Keratinocyte (primary cell): ENCODE results near the gene MIX23. TPM values are rescaled to one million over a fixed set of nuclear protein-coding genes. Genes with fewer than 3 reads are reported as not detected.

Experiments
- DNase-seq: peaks from one replicate; pipeline ENCODE4 v3.0.0-alpha.2; 2011; ENCODE audit warnings: low read depth, missing footprints, low spot score
- FAIRE-seq: peaks from 2 replicates; lab custom pipeline; 2011; peaks lifted over from hg19 to GRCh38; lab: Jason Lieb, UNC
- H2AFZ ChIP-seq: 2 replicates; pipeline ENCODE4 v1.6.0; 2012; ENCODE audit warnings: low read length, control low read depth, inconsistent platforms; ENCODE audit not compliant: control insufficient read depth
- H3K27ac ChIP-seq: 2 replicates; pipeline ENCODE4 v1.5.1; 2011; ENCODE audit warnings: low read length; ENCODE audit not compliant: control insufficient read depth, insufficient read depth
- H3K27me3 ChIP-seq: 3 replicates; pipeline ENCODE4 v1.6.0; 2011; ENCODE audit warnings: low read length; ENCODE audit not compliant: control insufficient read depth, insufficient read depth; ENCODE audit errors: extremely low read depth
- H3K36me3 ChIP-seq, 2 experiments: 2 replicates in 1 of 2; 3 replicates in 1 of 2; pipeline ENCODE4 v1.5.1; 2011; ENCODE audit warnings: low read length in 2 of 2, mild to moderate bottlenecking in 1 of 2; ENCODE audit not compliant: control insufficient read depth in 2 of 2, insufficient read depth in 2 of 2; ENCODE audit errors: extremely low read depth in 1 of 2
- H3K4me1 ChIP-seq: 3 replicates; pipeline ENCODE4 v1.5.1; 2011; ENCODE audit warnings: low read length; ENCODE audit not compliant: control insufficient read depth, insufficient read depth; ENCODE audit errors: extremely low read depth
- H3K4me2 ChIP-seq: 3 replicates; pipeline ENCODE4 v1.6.0; 2011; ENCODE audit warnings: low read depth, low read length; ENCODE audit not compliant: control insufficient read depth, insufficient read depth; ENCODE audit errors: extremely low read depth
- H3K4me3 ChIP-seq, 3 experiments: fragments of 200-600 bp in 1 of 3; sonication (generic) in 1 of 3; 2 replicates in 2 of 3; 3 replicates in 1 of 3; pipeline ENCODE4 v1.5.1; 2011 to 2016; ENCODE audit warnings: low read length in 3 of 3, mild to moderate bottlenecking in 3 of 3, control low read depth in 2 of 3, inconsistent platforms in 1 of 3, low read depth in 1 of 3, mixed read lengths in 1 of 3, mixed run types in 1 of 3, moderate library complexity in 1 of 3; ENCODE audit not compliant: control insufficient read depth in 2 of 3, insufficient read depth in 2 of 3; ENCODE audit errors: extremely low read depth in 1 of 3
- H3K79me2 ChIP-seq: 2 replicates; pipeline ENCODE4 v1.6.0; 2012; ENCODE audit warnings: low read length; ENCODE audit not compliant: control insufficient read depth, insufficient read depth
- H3K9ac ChIP-seq: 3 replicates; pipeline ENCODE4 v1.6.0; 2011; ENCODE audit warnings: low read length; ENCODE audit not compliant: control insufficient read depth, insufficient read depth; ENCODE audit errors: extremely low read depth
- H3K9me1 ChIP-seq: 3 replicates; pipeline ENCODE4 v1.6.0; 2011; ENCODE audit warnings: low read length; ENCODE audit not compliant: control insufficient read depth, insufficient read depth; ENCODE audit errors: extremely low read depth
- H3K9me3 ChIP-seq: 2 replicates; pipeline ENCODE4 v1.5.1; 2012; ENCODE audit warnings: low read depth, low read length; ENCODE audit not compliant: control insufficient read depth
- H4K20me1 ChIP-seq: 3 replicates; pipeline ENCODE4 v1.6.0; 2011; ENCODE audit warnings: low read length; ENCODE audit not compliant: control insufficient read depth, insufficient read depth; ENCODE audit errors: extremely low read depth
- CTCF ChIP-seq, 3 experiments: IDR thresholded peaks in 1 of 3; conservative IDR thresholded peaks in 1 of 3; optimal IDR thresholded peaks in 1 of 3; 2 replicates in 2 of 3; 3 replicates in 1 of 3; pipeline versions ENCODE3 to v1.5.1; 2011; ENCODE audit warnings: low read length in 3 of 3, mild to moderate bottlenecking in 3 of 3, moderate library complexity in 2 of 3, control low read depth in 1 of 3, inconsistent platforms in 1 of 3; ENCODE audit not compliant: insufficient read depth in 2 of 3; ENCODE audit errors: extremely low read depth in 1 of 3
- EZH2 ChIP-seq: IDR thresholded peaks from one replicate; pipeline ENCODE4 v1.6.1; 2012; ENCODE audit warnings: inconsistent platforms, mild to moderate bottlenecking, low read length, moderate library complexity
- dilution Hi-C: fragments of 300-500 bp; cut with MboI; formaldehyde crosslinking; loops from one replicate; pipeline ENCODE4 v1.7.0; 2020; ENCODE audit warnings: low sequenced_read_pairs; ENCODE audit not compliant: extremely low pct_ligation_motif_present
- polyA plus RNA-seq, 5 experiments: library from polyadenylated mRNA; depleted of rRNA in 3 of 5; stranded (reverse) in 3 of 5; stranded (forward) in 1 of 5; unstranded in 1 of 5; fragments of >200 nt; gene quantifications; 1 replicate in 1 of 5; 2 replicates in 3 of 5; 3 replicates in 1 of 5; pipeline versions ENCODE4 v1.2.1 to v1.2.3, GENCODE V29; 2011 to 2012; ENCODE audit warnings: missing spikeins in 2 of 5, low read depth in 1 of 5, low replicate concordance in 1 of 5

The MIX23 gene
- polyA plus RNA-seq, 1 donor (not counting 4 experiments of a cell fraction or from before 2014, with no cell fraction given), result 36.5 TPM

GRCh38 chr3:122377975-122378374 is 5.1 kb downstream of the MIX23 start:
- H4K20me1 ChIP-seq, result no peaks in the 10 kb centered on the region
- no peaks in the 10 kb centered on the region for H3K27me3 ChIP-seq
- dilution Hi-C loops, result no loop called here
- DNase-seq (no peak), FAIRE-seq (no peak)
- H3K9me1 ChIP-seq, result no peaks in the 10 kb centered on the region
- H3K79me2 ChIP-seq, result peaks cover 56% of the 10 kb centered on the region
- no peak overlapping the region for H3K9ac ChIP-seq
- no peaks in the 10 kb centered on the region for H3K36me3 ChIP-seq
- H3K9me3 ChIP-seq, result no peaks in the 10 kb centered on the region
- TF ChIP-seq EZH2 (no peak), CTCF (optimal IDR thresholded peaks at IDR 0.05 in 1 of 3, IDR thresholded peaks at IDR 0.05 in 1 of 3, conservative IDR thresholded peaks at IDR 0.05 in 1 of 3; ENCODE audit: extremely low read depth in 1 of 3, insufficient read depth in 2 of 3, low read length in 3 of 3) (no peak)
- H3K27ac ChIP-seq, result no peak overlapping the region
- H3K4me2 ChIP-seq, result no peak overlapping the region
- H2AFZ ChIP-seq, result no peak overlapping the region
- H3K4me1 ChIP-seq, result peaks cover 8% of the 10 kb centered on the region
- no peak overlapping the region for H3K4me3 ChIP-seq

- peaks cover 22% of the 10 kb centered on the region for H3K79me2 ChIP-seq
These were observed 9.0 kb downstream of the MIX23 start for GRCh38 chr3:122374034-122374433.

GRCh38 chr3:122366379-122366749 is 16.7 kb downstream of the MIX23 start:
- H3K4me3 ChIP-seq, result no peak overlapping the region
- H3K27me3 ChIP-seq, result no peaks in the 10 kb centered on the region
- H3K9me3 ChIP-seq, result no peaks in the 10 kb centered on the region
- H3K27ac ChIP-seq, result no peak overlapping the region
- no peak overlapping the region for H3K9ac ChIP-seq
- H2AFZ ChIP-seq, result no peak overlapping the region
- H3K36me3 ChIP-seq, result peaks cover 13 to 22% of the 10 kb centered on the region in 2 experiments
- H3K9me1 ChIP-seq, result no peaks in the 10 kb centered on the region
- no peaks in the 10 kb centered on the region for H3K4me1 ChIP-seq
- no peaks in the 10 kb centered on the region for H4K20me1 ChIP-seq
- DNase-seq (no peak), FAIRE-seq (peak; percentile 46)
- no peak overlapping the region for H3K4me2 ChIP-seq
- H3K79me2 ChIP-seq, result no peaks in the 10 kb centered on the region
- no peak for TF ChIP-seq CTCF (optimal IDR thresholded peaks at IDR 0.05 in 1 of 3, IDR thresholded peaks at IDR 0.05 in 1 of 3, conservative IDR thresholded peaks at IDR 0.05 in 1 of 3; ENCODE audit: extremely low read depth in 1 of 3, insufficient read depth in 2 of 3, low read length in 3 of 3)
- TF ChIP-seq EZH2, result no peak
- dilution Hi-C loops, result no loop called here

More at GRCh38 chr3:122374034-122374433, 9.0 kb downstream of the MIX23 start:
- Histone ChIP-seq H3K9ac (no peak overlapping the region), H4K20me1 (no peaks in the 10 kb centered on the region), H3K9me3 (no peaks in the 10 kb centered on the region), H3K27ac (no peak overlapping the region), H3K4me2 (no peak overlapping the region), H3K27me3 (no peaks in the 10 kb centered on the region), H3K4me1 (no peaks in the 10 kb centered on the region), H2AFZ (no peak overlapping the region), H3K36me3 (peaks cover 0 to 4% of the 10 kb centered on the region in 2 experiments), H3K9me1 (no peaks in the 10 kb centered on the region), H3K4me3 (no peak overlapping the region)
- DNase-seq (no peak), FAIRE-seq (no peak)
- no peak for TF ChIP-seq EZH2
- dilution Hi-C loops, result no loop called here
